DMS79 treated with DMSO at 0.1 percent for 48 hours (cell line): ENCODE data around the gene PTPRT.

Source experiments
- DNase-seq: peaks from one replicate; lab custom pipeline; 2025; lab: John Stamatoyannopoulos, UW

The PTPRT gene

GRCh38 chr20:42549496-42549895 is 640.2 kb downstream of the PTPRT start:
- peak; percentile 7 for DNase-seq

DNA sequence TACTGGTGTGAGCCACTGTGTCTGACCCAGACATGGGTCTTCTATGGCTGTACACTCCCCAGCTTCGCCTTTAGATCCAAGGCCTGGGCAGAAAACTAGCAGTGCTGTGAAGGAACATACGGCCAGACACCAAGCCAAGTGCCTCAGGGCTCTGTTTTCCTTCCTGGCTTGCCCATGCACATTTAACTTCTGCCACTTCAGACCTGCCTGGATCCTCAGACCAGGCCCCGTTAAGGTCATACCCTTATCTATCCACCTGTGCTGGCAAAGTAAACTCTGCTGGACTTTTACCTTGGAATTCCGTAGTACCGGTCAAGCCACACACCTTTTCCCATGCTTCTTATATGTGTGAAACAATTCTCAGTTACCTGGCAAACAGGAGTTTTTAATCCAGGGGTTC is 644.8 kb downstream of the PTPRT start:
- DNase-seq: no peak

DNA sequence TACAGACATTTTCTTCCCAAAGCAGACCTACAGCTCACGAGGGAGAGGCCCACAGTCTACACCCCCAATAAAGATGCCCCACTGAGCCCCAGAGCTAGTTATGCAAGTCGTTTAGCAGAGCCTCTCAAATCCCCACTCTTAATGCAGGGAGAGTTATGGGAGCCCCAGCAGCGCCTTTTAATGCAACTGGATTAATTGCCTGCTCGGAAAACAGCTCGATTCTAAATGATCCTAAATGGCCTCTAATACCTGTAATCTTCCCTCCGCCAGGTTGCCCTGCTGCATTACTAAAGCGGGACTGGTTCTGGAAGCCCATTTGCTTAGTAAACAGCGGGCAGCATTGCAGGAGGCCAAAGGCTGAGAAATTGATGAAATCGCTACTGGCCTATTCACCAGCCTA is 656.9 kb downstream of the PTPRT start:
- no peak for DNase-seq

GRCh38 chr20:42531508-42531961 is 658.2 kb downstream of the PTPRT start:
- no peak for DNase-seq

- DNase-seq: peak; percentile 13
These were observed 658.8 kb downstream of the PTPRT start for GRCh38 chr20:42530855-42531448.

GRCh38 chr20:42530191-42530590 is 659.5 kb downstream of the PTPRT start:
- DNase-seq: no peak

- no peak for DNase-seq
These were observed 665.6 kb downstream of the PTPRT start for GRCh38 chr20:42524058-42524457.

GRCh38 chr20:42516692-42517091 is 673.0 kb downstream of the PTPRT start:
- no peak for DNase-seq

GRCh38 chr20:42510686-42511085 is 679.0 kb downstream of the PTPRT start:
- DNase-seq: no peak

- no peak for DNase-seq
These were observed 681.8 kb downstream of the PTPRT start for GRCh38 chr20:42507874-42508273.

DNA sequence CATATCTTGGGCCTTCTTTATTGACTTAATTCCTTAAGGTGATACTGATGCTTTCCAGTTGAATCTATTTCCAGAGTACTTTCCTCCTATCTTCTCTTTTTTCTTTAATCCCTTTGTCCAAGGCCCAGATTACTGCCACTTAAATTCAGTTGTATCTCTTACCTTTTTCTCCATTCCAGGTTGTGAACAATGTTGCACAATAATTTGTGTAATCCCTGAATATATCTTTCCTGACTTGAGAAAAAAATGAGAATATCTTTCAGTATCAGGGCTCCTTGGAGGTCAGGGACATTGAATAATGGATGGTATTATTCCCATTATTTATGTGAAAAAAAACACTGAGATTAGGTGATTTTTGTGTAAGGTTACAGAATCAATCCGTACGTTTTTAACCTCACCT is 683.3 kb downstream of the PTPRT start:
- no peak for DNase-seq

GRCh38 chr20:42502591-42502990 is 687.1 kb downstream of the PTPRT start:
- no peak for DNase-seq

- DNase-seq: no peak
These were observed 693.1 kb downstream of the PTPRT start for GRCh38 chr20:42496595-42496994.

GRCh38 chr20:42494290-42494689 is 695.4 kb downstream of the PTPRT start:
- no peak for DNase-seq

GRCh38 chr20:42493001-42493400 is 696.7 kb downstream of the PTPRT start:
- no peak for DNase-seq

GRCh38 chr20:42492290-42492689 is 697.4 kb downstream of the PTPRT start:
- DNase-seq: no peak

DNA sequence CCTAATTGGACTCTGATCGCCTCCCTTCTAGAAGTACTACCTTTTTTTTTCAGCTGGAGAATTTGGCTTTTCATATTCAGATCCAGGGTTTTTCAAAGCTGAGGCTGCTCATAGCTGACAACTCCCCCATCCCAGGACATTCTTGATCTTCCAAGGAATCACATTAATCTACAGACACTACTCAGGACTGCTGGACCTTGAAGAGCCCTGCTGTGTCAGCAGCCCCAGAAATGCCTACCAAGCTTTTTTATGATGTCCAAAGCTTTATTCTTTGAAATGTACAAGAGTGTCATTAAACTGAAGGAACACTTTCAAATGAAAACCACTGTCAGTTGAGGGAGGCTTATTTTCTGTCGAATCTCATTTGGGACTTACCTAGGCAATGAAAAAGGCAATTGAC is 704.1 kb downstream of the PTPRT start:
- DNase-seq: no peak

- no peak for DNase-seq
These were observed 704.8 kb downstream of the PTPRT start for GRCh38 chr20:42484790-42485375.

DNA sequence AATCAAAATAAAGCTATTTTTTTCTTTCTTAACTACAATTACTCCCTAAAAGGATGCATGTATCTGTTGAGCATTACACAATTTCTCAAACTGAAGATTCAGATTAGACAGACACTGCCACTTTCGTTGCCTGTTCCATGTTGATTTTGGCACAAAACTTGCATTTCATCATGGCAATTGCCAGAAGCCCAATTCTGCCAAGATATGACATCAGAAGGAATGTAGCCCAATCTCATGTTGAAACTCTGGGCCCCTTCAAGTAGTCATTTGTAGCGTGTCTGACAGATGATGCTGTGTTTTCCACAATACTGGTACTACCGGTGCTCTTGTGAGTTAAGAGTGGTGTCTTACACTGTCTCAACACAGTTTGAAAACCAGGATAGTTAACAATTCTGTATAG is 705.4 kb downstream of the PTPRT start:
- DNase-seq: no peak

GRCh38 chr20:42483730-42484303 is 705.9 kb downstream of the PTPRT start:
- DNase-seq: no peak

DNA sequence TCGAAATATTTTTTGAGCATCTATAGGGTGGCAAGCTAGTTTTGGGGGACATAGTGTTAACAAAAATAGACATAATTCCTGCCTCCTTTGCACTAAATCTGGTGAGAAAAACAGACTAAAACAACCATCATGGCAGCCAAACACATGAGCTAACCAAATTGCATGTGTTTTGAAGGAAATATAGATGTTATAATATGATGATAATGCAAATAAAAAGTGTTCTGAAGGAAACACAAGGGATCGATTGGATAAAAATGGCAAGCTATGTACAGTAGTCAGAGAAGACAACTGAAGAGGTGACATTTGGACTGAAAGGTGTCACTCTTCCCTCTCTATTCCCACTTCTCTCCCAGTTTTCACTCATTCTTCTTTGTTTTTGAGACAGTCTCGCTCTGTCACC is 706.9 kb downstream of the PTPRT start:
- no peak for DNase-seq

GRCh38 chr20:42475773-42476172 is 713.9 kb downstream of the PTPRT start:
- DNase-seq: peak; percentile 3

- peak; percentile 35 for DNase-seq
These were observed 715.1 kb downstream of the PTPRT start for GRCh38 chr20:42474646-42475045.

- no peak for DNase-seq
These were observed 717.5 kb downstream of the PTPRT start for GRCh38 chr20:42472198-42472597.
